ENCODE measurements around the gene TMEM175. TPM values are rescaled to one million over a fixed set of nuclear protein-coding genes. Genes with fewer than 3 reads are reported as not detected.
"Not testable (repeated sequence)": the region's sequence is repeated elsewhere in the genome, so short reads cannot be mapped to it uniquely, and the experiment has no call there.

TMEM175 gene
- total RNA-seq, 1 donor = 8.2 TPM

GRCh38 chr4:924107-925096 lies 7.9 kb upstream of the TMEM175 start:
- DNase-seq (ENCODE audit: low read depth) = no peak
- no peak overlapping the region for H3K4me3 ChIP-seq (ENCODE audit: low read depth, low read length)
- TF ChIP-seq CTCF (IDR thresholded peaks at IDR 0.05; ENCODE audit: insufficient read depth, low read depth, low read length) = no peak

- TF ChIP-seq CTCF (IDR thresholded peaks at IDR 0.05; ENCODE audit: insufficient read depth, low read depth, low read length) = no peak
- no peak overlapping the region for H3K4me3 ChIP-seq (ENCODE audit: low read depth, low read length)
- DNase-seq (ENCODE audit: low read depth) = no peak
Observed at GRCh38 chr4:925171-925570, 7.1 kb upstream of the TMEM175 start.

- no peak overlapping the region for H3K4me3 ChIP-seq (ENCODE audit: low read depth, low read length)
- TF ChIP-seq CTCF (IDR thresholded peaks at IDR 0.05; ENCODE audit: insufficient read depth, low read depth, low read length) = no peak
- peak; percentile 17 for DNase-seq (ENCODE audit: low read depth)
Observed at GRCh38 chr4:925771-926500, 6.3 kb upstream of the TMEM175 start.

- DNase-seq (ENCODE audit: low read depth) = peak; percentile 12
- peak; percentile 40 for TF ChIP-seq CTCF (IDR thresholded peaks at IDR 0.05; ENCODE audit: insufficient read depth, low read depth, low read length)
- H3K4me3 ChIP-seq (ENCODE audit: low read depth, low read length) = no peak overlapping the region
Observed at GRCh38 chr4:926538-926937, 5.7 kb upstream of the TMEM175 start.

- DNase-seq (ENCODE audit: low read depth); H3K4me3 ChIP-seq (ENCODE audit: low read depth, low read length): not testable (repeated sequence)
Observed at GRCh38 chr4:927566-927965, 4.7 kb upstream of the TMEM175 start.

- H3K4me3 ChIP-seq (ENCODE audit: low read depth, low read length) = no peak overlapping the region
- TF ChIP-seq CTCF (IDR thresholded peaks at IDR 0.05; ENCODE audit: insufficient read depth, low read depth, low read length) = no peak
- DNase-seq (ENCODE audit: low read depth) = no peak
Observed at GRCh38 chr4:929096-929765, 3.0 kb upstream of the TMEM175 start.

Data from fibroblast of villous mesenchyme (primary cell).